Endometrium (tissue), 2 donors: ENCODE measurements around the gene MYO15A.
"Not testable (repeated sequence)": the region's sequence is repeated elsewhere in the genome, so short reads cannot be mapped to it uniquely, and the experiment has no call there.

Experiments
- FAIRE-seq: peaks from 2 replicates; lab custom pipeline; 2012; peaks lifted over from hg19 to GRCh38; lab: Jason Lieb, UNC
- donor health status: control.
- donor health status: control.

Gene MYO15A

GRCh38 chr17:18186627-18186982 lies 78.0 kb downstream of the MYO15A start:
- no peak for FAIRE-seq

- no peak for FAIRE-seq
Measured at GRCh38 chr17:18187226-18187625, 78.7 kb downstream of the MYO15A start.

- FAIRE-seq: no peak
Measured at GRCh38 chr17:18187821-18188761, 79.5 kb downstream of the MYO15A start.

GRCh38 chr17:18190628-18191235 lies 82.2 kb downstream of the MYO15A start:
- no peak for FAIRE-seq

GRCh38 chr17:18191236-18191667 lies 82.7 kb downstream of the MYO15A start:
- FAIRE-seq: no peak

- FAIRE-seq: no peak
Measured at GRCh38 chr17:18191967-18192366, 83.4 kb downstream of the MYO15A start.

GRCh38 chr17:18194394-18194793 lies 85.8 kb downstream of the MYO15A start:
- FAIRE-seq: no peak

- no peak for FAIRE-seq
Measured at GRCh38 chr17:18194804-18195203, 86.2 kb downstream of the MYO15A start.

- no peak for FAIRE-seq
Measured at GRCh38 chr17:18195246-18195645, 86.7 kb downstream of the MYO15A start.

GRCh38 chr17:18197535-18198194 lies 89.1 kb downstream of the MYO15A start:
- FAIRE-seq: no peak

GRCh38 chr17:18198530-18198929 lies 90.0 kb downstream of the MYO15A start:
- no peak for FAIRE-seq

- FAIRE-seq: no peak
Measured at GRCh38 chr17:18201108-18201507, 92.6 kb downstream of the MYO15A start.

- no peak for FAIRE-seq
Measured at GRCh38 chr17:18203308-18203707, 94.8 kb downstream of the MYO15A start.

- no peak for FAIRE-seq
Measured at GRCh38 chr17:18205861-18206260, 97.3 kb downstream of the MYO15A start.

- FAIRE-seq: no peak
Measured at GRCh38 chr17:18206962-18207361, 98.4 kb downstream of the MYO15A start.

GRCh38 chr17:18208092-18208491 lies 99.5 kb downstream of the MYO15A start:
- FAIRE-seq: no peak

- FAIRE-seq: no peak
Measured at GRCh38 chr17:18213666-18214270, 105.2 kb downstream of the MYO15A start.

- FAIRE-seq: not testable (repeated sequence)
Measured at GRCh38 chr17:18216906-18217305, 108.3 kb downstream of the MYO15A start.

GRCh38 chr17:18217412-18218015 lies 109.0 kb downstream of the MYO15A start:
- FAIRE-seq: no peak

- FAIRE-seq: no peak
Measured at GRCh38 chr17:18218756-18219415, 110.3 kb downstream of the MYO15A start.

- no peak for FAIRE-seq
Measured at GRCh38 chr17:18224053-18224386, 115.5 kb downstream of the MYO15A start.
